ENCODE measurements around the gene KCNN1.
A peak's percentile ranks its signal among the peaks of the same experiment; 100 is the strongest.

Gene KCNN1

DNA sequence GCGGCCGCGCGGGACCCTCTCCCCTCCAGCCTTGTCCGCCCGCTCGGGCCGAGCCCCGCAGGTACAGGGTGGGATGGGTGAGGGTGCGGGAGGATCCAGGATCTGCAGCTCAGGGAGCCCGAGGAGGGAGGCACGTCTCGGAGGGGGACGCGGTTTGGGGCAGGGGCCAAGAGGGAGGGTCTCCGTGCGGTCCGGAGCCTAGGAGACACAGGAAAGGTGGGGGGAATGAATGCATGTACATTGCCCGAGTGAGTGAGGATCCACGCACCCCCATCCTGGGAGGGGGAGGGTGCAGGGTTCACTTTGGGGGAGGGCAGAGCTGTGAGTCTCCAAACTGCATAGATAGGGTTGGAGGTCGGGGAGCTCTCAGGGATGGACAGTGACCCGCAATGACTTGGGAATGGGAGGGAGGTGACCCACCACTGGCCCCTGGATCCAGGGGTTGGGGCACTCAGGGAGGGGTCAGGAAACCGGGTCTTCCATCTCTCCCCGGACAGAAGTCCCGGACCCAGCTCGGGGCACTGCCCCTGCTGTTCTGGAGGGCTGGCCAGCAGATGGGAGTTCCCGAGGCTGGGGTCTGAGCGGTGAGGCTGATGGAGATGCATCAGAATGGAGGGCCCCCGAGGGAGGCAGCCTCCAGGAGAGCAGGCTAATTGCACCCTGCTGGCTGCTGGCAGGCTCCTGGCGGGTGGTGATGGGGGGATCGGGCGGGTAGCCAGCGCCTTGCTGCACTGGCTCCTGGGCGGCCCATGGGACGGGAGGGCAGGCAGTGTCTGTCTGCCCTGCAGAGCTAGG lies 547 bp downstream of the KCNN1 start:
- ChIA-PET CTCF (interaction anchor here (1.0 kb wide), 1 partner anchor 24 kb away, joined by 3 read pairs; no protein-coding TSS in a partner anchor), POLR2A (interaction anchor here (1.3 kb wide), 1 partner anchor 18 kb away, joined by 3 read pairs; no protein-coding TSS in a partner anchor)
- peak overlapping the region; percentile 49 for H3K4me3 ChIP-seq (ENCODE audit: low read depth, low read length)
- TF ChIP-seq ZIC2 (tag by site-specific recombination; IDR thresholded peaks at IDR 0.05) (peak; percentile 97), ZNF184 (tag by site-specific recombination; IDR thresholded peaks at IDR 0.05) (no peak), ZBTB7A (tag by site-specific recombination; IDR thresholded peaks at IDR 0.05; ENCODE audit: low read depth) (peak; percentile 66; the same call in 1 of the 2 replicates), ZNF626 (tag by site-specific recombination; IDR thresholded peaks at IDR 0.05) (no peak), ZNF223 (tag by site-specific recombination; IDR thresholded peaks at IDR 0.05) (no peak), ZBTB8A (tag by site-specific recombination; IDR thresholded peaks at IDR 0.05) (peak; percentile 69), ZNF521 (tag by site-specific recombination; IDR thresholded peaks at IDR 0.05) (no peak), PATZ1 (tag by site-specific recombination; IDR thresholded peaks at IDR 0.05) (peak; percentile 57), ZNF423 (tag by site-specific recombination; IDR thresholded peaks at IDR 0.05) (peak; percentile 69), OVOL3 (tag by site-specific recombination; IDR thresholded peaks at IDR 0.05) (no peak), GLIS1 (tag by site-specific recombination; IDR thresholded peaks at IDR 0.05) (peak; percentile 96), ZNF677 (tag by site-specific recombination; IDR thresholded peaks at IDR 0.05) (no peak), ZSCAN30 (tag by site-specific recombination; IDR thresholded peaks at IDR 0.05) (0 out of 2 replicates have a peak, but pooled peaks have one; percentile 53)
- TF ChIP-seq, protein P1, sequence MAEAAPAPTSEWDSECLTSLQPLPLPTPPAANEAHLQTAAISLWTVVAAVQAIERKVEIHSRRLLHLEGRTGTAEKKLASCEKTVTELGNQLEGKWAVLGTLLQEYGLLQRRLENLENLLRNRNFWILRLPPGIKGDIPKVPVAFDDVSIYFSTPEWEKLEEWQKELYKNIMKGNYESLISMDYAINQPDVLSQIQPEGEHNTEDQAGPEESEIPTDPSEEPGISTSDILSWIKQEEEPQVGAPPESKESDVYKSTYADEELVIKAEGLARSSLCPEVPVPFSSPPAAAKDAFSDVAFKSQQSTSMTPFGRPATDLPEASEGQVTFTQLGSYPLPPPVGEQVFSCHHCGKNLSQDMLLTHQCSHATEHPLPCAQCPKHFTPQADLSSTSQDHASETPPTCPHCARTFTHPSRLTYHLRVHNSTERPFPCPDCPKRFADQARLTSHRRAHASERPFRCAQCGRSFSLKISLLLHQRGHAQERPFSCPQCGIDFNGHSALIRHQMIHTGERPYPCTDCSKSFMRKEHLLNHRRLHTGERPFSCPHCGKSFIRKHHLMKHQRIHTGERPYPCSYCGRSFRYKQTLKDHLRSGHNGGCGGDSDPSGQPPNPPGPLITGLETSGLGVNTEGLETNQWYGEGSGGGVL (tag by site-specific recombination; IDR thresholded peaks at IDR 0.05), result peak; percentile 76
- TF ChIP-seq, protein P2, sequence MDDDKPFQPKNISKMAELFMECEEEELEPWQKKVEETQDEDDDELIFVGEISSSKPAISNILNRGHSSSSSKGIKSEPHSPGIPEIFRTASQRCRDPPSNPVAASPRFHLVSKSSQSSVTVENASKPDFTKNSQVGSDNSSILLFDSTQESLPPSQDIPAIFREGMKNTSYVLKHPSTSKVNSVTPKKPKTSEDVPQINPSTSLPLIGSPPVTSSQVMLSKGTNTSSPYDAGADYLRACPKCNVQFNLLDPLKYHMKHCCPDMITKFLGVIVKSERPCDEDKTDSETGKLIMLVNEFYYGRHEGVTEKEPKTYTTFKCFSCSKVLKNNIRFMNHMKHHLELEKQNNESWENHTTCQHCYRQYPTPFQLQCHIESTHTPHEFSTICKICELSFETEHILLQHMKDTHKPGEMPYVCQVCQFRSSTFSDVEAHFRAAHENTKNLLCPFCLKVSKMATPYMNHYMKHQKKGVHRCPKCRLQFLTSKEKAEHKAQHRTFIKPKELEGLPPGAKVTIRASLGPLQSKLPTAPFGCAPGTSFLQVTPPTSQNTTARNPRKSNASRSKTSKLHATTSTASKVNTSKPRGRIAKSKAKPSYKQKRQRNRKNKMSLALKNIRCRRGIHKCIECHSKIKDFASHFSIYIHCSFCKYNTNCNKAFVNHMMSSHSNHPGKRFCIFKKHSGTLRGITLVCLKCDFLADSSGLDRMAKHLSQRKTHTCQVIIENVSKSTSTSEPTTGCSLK (tag by site-specific recombination; IDR thresholded peaks at IDR 0.05), result no peak
- TF ChIP-seq, protein P3, sequence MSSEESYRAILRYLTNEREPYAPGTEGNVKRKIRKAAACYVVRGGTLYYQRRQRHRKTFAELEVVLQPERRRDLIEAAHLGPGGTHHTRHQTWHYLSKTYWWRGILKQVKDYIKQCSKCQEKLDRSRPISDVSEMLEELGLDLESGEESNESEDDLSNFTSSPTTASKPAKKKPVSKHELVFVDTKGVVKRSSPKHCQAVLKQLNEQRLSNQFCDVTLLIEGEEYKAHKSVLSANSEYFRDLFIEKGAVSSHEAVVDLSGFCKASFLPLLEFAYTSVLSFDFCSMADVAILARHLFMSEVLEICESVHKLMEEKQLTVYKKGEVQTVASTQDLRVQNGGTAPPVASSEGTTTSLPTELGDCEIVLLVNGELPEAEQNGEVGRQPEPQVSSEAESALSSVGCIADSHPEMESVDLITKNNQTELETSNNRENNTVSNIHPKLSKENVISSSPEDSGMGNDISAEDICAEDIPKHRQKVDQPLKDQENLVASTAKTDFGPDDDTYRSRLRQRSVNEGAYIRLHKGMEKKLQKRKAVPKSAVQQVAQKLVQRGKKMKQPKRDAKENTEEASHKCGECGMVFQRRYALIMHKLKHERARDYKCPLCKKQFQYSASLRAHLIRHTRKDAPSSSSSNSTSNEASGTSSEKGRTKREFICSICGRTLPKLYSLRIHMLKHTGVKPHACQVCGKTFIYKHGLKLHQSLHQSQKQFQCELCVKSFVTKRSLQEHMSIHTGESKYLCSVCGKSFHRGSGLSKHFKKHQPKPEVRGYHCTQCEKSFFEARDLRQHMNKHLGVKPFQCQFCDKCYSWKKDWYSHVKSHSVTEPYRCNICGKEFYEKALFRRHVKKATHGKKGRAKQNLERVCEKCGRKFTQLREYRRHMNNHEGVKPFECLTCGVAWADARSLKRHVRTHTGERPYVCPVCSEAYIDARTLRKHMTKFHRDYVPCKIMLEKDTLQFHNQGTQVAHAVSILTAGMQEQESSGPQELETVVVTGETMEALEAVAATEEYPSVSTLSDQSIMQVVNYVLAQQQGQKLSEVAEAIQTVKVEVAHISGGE (tag by site-specific recombination; conservative IDR thresholded peaks at IDR 0.05; ENCODE audit: low read depth), result no peak
- TF ChIP-seq, protein P4, sequence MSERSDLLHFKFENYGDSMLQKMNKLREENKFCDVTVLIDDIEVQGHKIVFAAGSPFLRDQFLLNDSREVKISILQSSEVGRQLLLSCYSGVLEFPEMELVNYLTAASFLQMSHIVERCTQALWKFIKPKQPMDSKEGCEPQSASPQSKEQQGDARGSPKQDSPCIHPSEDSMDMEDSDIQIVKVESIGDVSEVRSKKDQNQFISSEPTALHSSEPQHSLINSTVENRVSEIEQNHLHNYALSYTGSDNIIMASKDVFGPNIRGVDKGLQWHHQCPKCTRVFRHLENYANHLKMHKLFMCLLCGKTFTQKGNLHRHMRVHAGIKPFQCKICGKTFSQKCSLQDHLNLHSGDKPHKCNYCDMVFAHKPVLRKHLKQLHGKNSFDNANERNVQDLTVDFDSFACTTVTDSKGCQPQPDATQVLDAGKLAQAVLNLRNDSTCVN (tag by site-specific recombination; optimal IDR thresholded peaks at IDR 0.05), result peak; percentile 42
- no peaks in the 10 kb centered on the region for H3K9me3 ChIP-seq (ENCODE audit: control insufficient read depth, insufficient read depth, low read depth, low read length)
- no peaks in the 10 kb centered on the region for H3K36me3 ChIP-seq (ENCODE audit: control insufficient read depth in 2 of 2, insufficient read depth in 1 of 2, low read length in 2 of 2)
- no peaks in the 10 kb centered on the region for H3K4me1 ChIP-seq (ENCODE audit: control insufficient read depth, insufficient read depth, low read length)
- H3K27ac ChIP-seq (ENCODE audit: extremely low read depth, low read depth, low read length), result no peak overlapping the region

All from HEK293 (cell line).